ENCODE data around the gene SFT2D3. TPM values are rescaled to one million over a fixed set of nuclear protein-coding genes. Genes with fewer than 3 reads are reported as not detected.

SFT2D3 gene
- total RNA-seq, 1 experiment from 2014 or later: 4.7 TPM

DNA sequence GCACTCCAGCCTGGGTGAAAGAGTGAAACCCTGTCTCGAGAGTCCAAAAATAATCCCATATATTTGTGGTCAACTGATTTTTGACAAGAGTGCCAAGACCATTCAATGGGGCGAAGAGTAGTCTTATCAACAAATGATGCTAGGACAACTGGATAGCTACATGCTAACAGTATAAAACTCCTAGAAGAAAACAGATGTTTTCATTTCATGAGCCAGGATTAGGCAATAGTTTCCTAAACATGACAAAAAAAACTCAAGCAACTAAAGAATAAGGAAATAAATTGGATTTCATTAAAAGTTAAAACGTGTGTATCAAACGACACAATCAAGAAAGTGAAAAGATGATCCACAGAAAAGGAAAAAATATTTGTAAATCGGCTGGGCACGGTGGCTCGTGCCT, 32.2 kb upstream of the SFT2D3 start:
- Histone ChIP-seq H2BK120ac (ENCODE audit: low read depth, low read length, poor library complexity, severe bottlenecking) (no peak overlapping the region), H3T11ph (ENCODE audit: low read length) (no peak overlapping the region), H4K20me1 (ENCODE audit: control insufficient read depth, insufficient read depth, insufficient read length) (no peaks in the 10 kb centered on the region), H3K9ac (ENCODE audit: extremely low read depth, insufficient read length, low read length) (no peak overlapping the region), H4K5ac (ENCODE audit: insufficient read length, low read depth, low read length) (no peak overlapping the region), H3K18ac (ENCODE audit: insufficient read length, low read depth, low read length) (no peak overlapping the region), H4K8ac (replicated peaks; ENCODE audit: insufficient read length, low read depth, low read length) (no peak overlapping the region), H3K79me1 (ENCODE audit: insufficient read depth, low read depth, low read length, poor library complexity, severe bottlenecking) (no peaks in the 10 kb centered on the region), H2BK15ac (ENCODE audit: low read depth, low read length) (no peak overlapping the region), H3K79me2 (ENCODE audit: insufficient read depth, low read length) (no peaks in the 10 kb centered on the region), H2AK5ac (ENCODE audit: insufficient read length, low read length) (no peak overlapping the region), H2AFZ (ENCODE audit: low read length) (no peak overlapping the region), H3K23me2 (ENCODE audit: insufficient read length, low read depth, low read length, poor library complexity, severe bottlenecking) (peaks cover 4% of the 10 kb centered on the region), H3K27me3 (ENCODE audit: insufficient read depth, low read length) (peaks cover 14% of the 10 kb centered on the region; the same call in 1 of the 2 replicates), H3K4me2 (ENCODE audit: insufficient read depth, insufficient read length, low read length) (no peak overlapping the region), H2BK5ac (ENCODE audit: insufficient read length, low read length) (no peak overlapping the region), H3K27ac (ENCODE audit: insufficient read length, low read depth, low read length) (no peak overlapping the region), H3K14ac (ENCODE audit: insufficient read depth, low read length) (no peak overlapping the region), H3K4ac (ENCODE audit: low read depth, low read length) (no peak overlapping the region), H3K56ac (ENCODE audit: insufficient read length, low read depth, low read length) (no peak overlapping the region), H4K91ac (ENCODE audit: insufficient read length, low read depth, low read length) (no peak overlapping the region), H3K9me3 (ENCODE audit: control insufficient read depth, low read depth, low read length) (no peaks in the 10 kb centered on the region), H2BK12ac (ENCODE audit: insufficient read length, low read depth, low read length) (no peak overlapping the region), H3K23ac (ENCODE audit: insufficient read length, low read depth, low read length) (no peak overlapping the region), H2BK20ac (ENCODE audit: low read depth, low read length, poor library complexity, severe bottlenecking) (no peak overlapping the region), H3K4me1 (ENCODE audit: insufficient read depth, low read length) (no peaks in the 10 kb centered on the region)
- no peak for DNase-seq
- Mint-ChIP-seq H3K27ac (no peak overlapping the region), H3K36me3 (ENCODE audit: insufficient read depth in 1 of 3, low read depth in 3 of 3) (no peaks in the 10 kb centered on the region), H3K4me3 (no peak overlapping the region), H3K27me3 (ENCODE audit: low read depth) (peaks cover 79% of the 10 kb centered on the region), H3K9me3 (no peaks in the 10 kb centered on the region), H3K4me1 (peaks cover 0 to 3% of the 10 kb centered on the region in 2 experiments; a peak in 1 of 4 replicates)
- no CpG with 5 or more reads among the region's 7 CpGs for WGBS (ENCODE audit: extremely low coverage, insufficient read length, low lambda C conversion rate)
- TF ChIP-seq, protein P1, sequence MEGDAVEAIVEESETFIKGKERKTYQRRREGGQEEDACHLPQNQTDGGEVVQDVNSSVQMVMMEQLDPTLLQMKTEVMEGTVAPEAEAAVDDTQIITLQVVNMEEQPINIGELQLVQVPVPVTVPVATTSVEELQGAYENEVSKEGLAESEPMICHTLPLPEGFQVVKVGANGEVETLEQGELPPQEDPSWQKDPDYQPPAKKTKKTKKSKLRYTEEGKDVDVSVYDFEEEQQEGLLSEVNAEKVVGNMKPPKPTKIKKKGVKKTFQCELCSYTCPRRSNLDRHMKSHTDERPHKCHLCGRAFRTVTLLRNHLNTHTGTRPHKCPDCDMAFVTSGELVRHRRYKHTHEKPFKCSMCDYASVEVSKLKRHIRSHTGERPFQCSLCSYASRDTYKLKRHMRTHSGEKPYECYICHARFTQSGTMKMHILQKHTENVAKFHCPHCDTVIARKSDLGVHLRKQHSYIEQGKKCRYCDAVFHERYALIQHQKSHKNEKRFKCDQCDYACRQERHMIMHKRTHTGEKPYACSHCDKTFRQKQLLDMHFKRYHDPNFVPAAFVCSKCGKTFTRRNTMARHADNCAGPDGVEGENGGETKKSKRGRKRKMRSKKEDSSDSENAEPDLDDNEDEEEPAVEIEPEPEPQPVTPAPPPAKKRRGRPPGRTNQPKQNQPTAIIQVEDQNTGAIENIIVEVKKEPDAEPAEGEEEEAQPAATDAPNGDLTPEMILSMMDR (conservative IDR thresholded peaks at IDR 0.05): no peak

Measured in H9 (cell line).